Measurements from ENCODE around the gene STK33. TPM values are rescaled to one million over a fixed set of nuclear protein-coding genes. Genes with fewer than 3 reads are reported as not detected.

The STK33 gene
- total RNA-seq, 1 experiment from 2014 or later = 8.2 TPM

- no peak for DNase-seq (ENCODE audit: low read depth)
Observed at GRCh38 chr11:8603696-8604077, 9.7 kb upstream of the STK33 start.

GRCh38 chr11:8601376-8602133 is 7.5 kb upstream of the STK33 start:
- DNase-seq (ENCODE audit: low read depth) = no peak

GRCh38 chr11:8598506-8598905 is 4.5 kb upstream of the STK33 start:
- no peak for DNase-seq (ENCODE audit: low read depth)

- no peak for DNase-seq (ENCODE audit: low read depth)
Observed at GRCh38 chr11:8597182-8597581, 3.2 kb upstream of the STK33 start.

GRCh38 chr11:8596504-8597046 is 2.5 kb upstream of the STK33 start:
- no peak for DNase-seq (ENCODE audit: low read depth)

GRCh38 chr11:8593455-8593854 is 573 bp downstream of the STK33 start:
- DNase-seq (ENCODE audit: low read depth) = no peak

GRCh38 chr11:8587915-8588314 is 6.1 kb downstream of the STK33 start:
- DNase-seq (ENCODE audit: low read depth) = no peak

- DNase-seq (ENCODE audit: low read depth) = no peak
Observed at GRCh38 chr11:8586805-8587204, 7.2 kb downstream of the STK33 start.

- DNase-seq (ENCODE audit: low read depth) = no peak
Observed at GRCh38 chr11:8586184-8586583, 7.8 kb downstream of the STK33 start.

- DNase-seq (ENCODE audit: low read depth) = no peak
Observed at GRCh38 chr11:8584511-8584910, 9.5 kb downstream of the STK33 start.

- no peak for DNase-seq (ENCODE audit: low read depth)
Observed at GRCh38 chr11:8584082-8584481, 9.9 kb downstream of the STK33 start.

- DNase-seq (ENCODE audit: low read depth) = no peak
Observed at GRCh38 chr11:8581300-8581699, 12.7 kb downstream of the STK33 start.

- DNase-seq (ENCODE audit: low read depth) = no peak
Observed at GRCh38 chr11:8577791-8578581, 16.0 kb downstream of the STK33 start.

- DNase-seq (ENCODE audit: low read depth) = no peak
Observed at GRCh38 chr11:8574798-8575197, 19.2 kb downstream of the STK33 start.

GRCh38 chr11:8573777-8574176 is 20.3 kb downstream of the STK33 start:
- DNase-seq (ENCODE audit: low read depth) = no peak

GRCh38 chr11:8567602-8568198 is 26.3 kb downstream of the STK33 start:
- peak; percentile 35 for DNase-seq (ENCODE audit: low read depth)

GRCh38 chr11:8566613-8567210 is 27.3 kb downstream of the STK33 start:
- DNase-seq (ENCODE audit: low read depth) = peak; percentile 21

- no peak for DNase-seq (ENCODE audit: low read depth)
Observed at GRCh38 chr11:8564526-8564925, 29.5 kb downstream of the STK33 start.

- DNase-seq (ENCODE audit: low read depth) = no peak
Observed at GRCh38 chr11:8561461-8561860, 32.6 kb downstream of the STK33 start.

GRCh38 chr11:8558436-8558835 is 35.6 kb downstream of the STK33 start:
- no peak for DNase-seq (ENCODE audit: low read depth)

GRCh38 chr11:8545698-8546366 is 48.2 kb downstream of the STK33 start:
- no peak for DNase-seq (ENCODE audit: low read depth)

- no peak for DNase-seq (ENCODE audit: low read depth)
Observed at GRCh38 chr11:8544807-8545206, 49.2 kb downstream of the STK33 start.
